Epithelial cell of proximal tubule (primary cell): ENCODE measurements around the gene FBXL20. TPM values are rescaled to one million over a fixed set of nuclear protein-coding genes. Genes with fewer than 3 reads are reported as not detected.

Experiments
- DNase-seq: peaks from one replicate; pipeline ENCODE4 v3.0.0-alpha.2; 2011; ENCODE audit warnings: low read depth
- H3K4me3 ChIP-seq: 2 replicates; pipeline ENCODE4 v1.5.1; 2011; ENCODE audit warnings: low read depth, mild to moderate bottlenecking, low read length
- total RNA-seq: library from RNA; depleted of rRNA; stranded (reverse); fragments of >200 nt; gene quantifications from 2 replicates; pipeline ENCODE4 v1.2.3, GENCODE V29; 2015
- TF ChIP-seq, protein P1 (sequence below): conservative IDR thresholded peaks from 2 replicates; pipeline ENCODE4 v1.5.1; 2012; ENCODE audit warnings: low read depth, mild to moderate bottlenecking, low read length

Gene FBXL20
- total RNA-seq, 1 donor from 2014 or later = 9.3 TPM

DNA sequence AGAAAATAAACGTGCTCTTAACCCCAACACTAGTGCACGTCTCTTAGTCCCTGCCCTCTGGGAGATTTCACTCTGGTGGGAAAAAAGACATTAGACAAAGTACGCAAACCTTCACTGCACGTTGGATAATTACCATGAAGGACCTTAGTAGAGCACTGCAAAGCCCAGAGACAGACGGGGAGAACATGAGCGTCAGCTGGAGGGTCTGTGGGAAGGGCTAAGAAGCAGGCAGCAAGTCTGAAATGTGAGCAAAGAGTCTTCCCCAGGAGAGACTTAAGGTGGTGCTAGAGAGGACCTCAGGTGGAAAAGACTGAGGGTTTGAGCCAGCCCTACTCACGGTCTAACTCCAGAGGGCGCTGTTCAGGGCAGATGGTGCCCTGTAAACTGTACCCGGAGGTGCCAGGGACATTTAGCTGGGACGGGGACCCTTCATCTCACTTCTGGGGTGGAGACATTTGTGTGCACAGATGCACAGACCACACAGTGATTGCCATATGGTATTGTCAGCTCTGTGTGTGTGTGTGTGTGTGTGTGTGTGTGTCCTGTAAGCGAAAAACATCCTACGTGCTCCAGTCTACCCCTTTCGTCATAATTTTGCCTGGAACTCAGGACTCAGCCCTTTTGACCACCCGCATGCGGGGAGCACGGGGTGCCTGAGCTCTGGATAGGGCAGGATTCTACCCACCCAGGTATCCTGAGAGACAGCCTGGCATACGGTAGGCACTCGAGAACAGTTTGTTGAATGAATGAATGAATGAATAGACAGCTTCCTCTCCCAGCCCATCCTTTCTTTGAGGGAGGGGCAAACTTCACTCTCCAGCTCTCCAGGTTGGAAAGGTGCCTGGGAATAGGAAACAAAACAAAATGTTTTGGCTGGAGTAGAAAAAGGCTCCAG lies 165.6 kb downstream of the FBXL20 start:
- no peak overlapping the region for H3K4me3 ChIP-seq
- no peak for DNase-seq

DNA sequence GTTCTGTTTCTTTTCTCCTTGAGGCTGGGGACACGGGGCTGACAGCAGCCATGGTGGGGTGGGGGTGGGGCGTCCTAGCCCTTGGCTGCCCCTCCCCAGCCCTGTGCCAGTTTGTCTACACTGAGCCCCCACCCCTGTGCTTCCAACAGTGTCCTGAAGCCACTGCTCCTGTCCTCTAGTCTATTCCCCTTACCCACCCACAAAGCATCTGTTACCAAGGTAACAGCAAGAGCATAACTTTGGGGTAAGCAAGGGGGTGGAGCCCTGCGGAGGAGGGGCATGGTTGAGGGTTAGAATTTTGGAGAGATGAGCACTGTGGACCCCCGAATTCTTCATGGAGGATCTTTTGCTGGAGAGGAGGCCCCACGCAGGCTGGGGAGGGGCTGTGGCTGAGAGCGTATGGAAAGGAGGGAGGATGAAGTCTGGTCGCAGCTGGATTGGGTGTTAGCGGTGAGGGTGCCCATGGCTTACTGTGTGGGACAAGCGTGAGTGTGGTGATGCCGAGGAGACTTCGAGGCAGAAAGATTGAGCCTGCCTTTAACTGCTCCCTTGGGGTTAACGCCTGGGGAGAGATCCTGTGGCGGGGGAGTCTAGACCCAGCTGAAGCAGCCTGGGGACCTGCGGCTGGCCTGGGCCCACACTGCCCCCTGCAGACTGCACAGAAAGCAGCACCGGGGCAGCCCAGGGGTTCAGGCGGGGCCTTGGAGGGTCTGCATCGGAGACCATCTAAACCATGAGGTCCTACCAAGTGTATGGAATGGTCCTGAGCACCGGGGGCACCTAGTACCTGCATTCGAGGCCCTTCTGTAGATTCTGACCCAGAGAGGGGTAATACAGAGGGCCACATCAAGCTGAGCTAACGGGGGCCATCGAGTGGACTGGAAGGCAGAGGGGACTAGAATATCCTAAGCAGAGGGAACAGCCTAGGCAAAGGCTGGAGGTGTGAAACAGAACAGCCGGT lies 169.6 kb downstream of the FBXL20 start:
- TF ChIP-seq, protein P1, sequence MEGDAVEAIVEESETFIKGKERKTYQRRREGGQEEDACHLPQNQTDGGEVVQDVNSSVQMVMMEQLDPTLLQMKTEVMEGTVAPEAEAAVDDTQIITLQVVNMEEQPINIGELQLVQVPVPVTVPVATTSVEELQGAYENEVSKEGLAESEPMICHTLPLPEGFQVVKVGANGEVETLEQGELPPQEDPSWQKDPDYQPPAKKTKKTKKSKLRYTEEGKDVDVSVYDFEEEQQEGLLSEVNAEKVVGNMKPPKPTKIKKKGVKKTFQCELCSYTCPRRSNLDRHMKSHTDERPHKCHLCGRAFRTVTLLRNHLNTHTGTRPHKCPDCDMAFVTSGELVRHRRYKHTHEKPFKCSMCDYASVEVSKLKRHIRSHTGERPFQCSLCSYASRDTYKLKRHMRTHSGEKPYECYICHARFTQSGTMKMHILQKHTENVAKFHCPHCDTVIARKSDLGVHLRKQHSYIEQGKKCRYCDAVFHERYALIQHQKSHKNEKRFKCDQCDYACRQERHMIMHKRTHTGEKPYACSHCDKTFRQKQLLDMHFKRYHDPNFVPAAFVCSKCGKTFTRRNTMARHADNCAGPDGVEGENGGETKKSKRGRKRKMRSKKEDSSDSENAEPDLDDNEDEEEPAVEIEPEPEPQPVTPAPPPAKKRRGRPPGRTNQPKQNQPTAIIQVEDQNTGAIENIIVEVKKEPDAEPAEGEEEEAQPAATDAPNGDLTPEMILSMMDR = peak; percentile 70
- no peak overlapping the region for H3K4me3 ChIP-seq
- DNase-seq = no peak

More for the DNA sequence above, 165.6 kb downstream of the FBXL20 start:
- TF ChIP-seq, protein P1 = peak; percentile 88

DNA sequence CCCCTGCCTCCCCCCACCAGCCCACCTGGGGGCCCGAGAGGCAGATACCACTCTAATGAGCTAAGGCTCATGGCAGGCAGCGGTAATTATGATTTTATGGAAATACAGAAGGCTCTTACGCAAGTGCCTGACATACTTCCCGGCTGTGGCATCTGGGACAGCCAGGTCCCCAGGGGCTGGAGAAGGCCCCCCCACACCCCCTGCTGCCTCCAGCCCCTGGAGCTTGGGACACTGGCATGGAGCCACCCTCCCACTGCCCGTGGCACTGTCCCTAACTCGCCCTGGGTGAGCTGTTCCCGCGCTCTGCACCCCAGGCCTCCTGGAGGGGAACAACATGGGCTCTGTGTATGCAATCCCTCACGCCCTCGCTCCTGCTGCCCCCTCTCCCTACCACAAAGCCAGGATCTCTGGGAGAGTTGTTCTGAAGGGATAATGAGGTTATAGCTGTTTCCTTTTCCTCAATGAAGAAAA lies 170.3 kb downstream of the FBXL20 start:
- DNase-seq = no peak
- TF ChIP-seq, protein P1 = no peak
- H3K4me3 ChIP-seq = no peak overlapping the region

DNA sequence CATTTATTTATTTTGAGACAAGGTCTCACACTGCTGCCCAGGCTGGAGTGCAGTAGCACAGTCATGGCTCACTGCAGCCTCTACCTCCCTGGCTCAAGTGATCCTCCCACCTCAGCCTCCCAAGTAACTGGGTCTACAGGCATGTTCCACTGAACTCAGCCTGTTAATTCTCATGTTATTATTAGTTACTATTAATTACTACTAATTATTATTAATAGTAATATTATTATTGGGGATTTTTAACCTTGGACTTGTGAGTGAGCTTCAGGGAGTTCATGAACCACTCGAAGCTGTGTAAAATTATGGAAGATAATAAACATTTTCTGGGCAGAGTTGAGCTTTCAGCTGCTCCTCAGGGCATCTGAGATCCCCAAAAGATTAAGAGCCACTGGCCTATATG lies 171.1 kb downstream of the FBXL20 start:
- TF ChIP-seq, protein P1 = no peak
- no peak overlapping the region for H3K4me3 ChIP-seq
- no peak for DNase-seq

DNA sequence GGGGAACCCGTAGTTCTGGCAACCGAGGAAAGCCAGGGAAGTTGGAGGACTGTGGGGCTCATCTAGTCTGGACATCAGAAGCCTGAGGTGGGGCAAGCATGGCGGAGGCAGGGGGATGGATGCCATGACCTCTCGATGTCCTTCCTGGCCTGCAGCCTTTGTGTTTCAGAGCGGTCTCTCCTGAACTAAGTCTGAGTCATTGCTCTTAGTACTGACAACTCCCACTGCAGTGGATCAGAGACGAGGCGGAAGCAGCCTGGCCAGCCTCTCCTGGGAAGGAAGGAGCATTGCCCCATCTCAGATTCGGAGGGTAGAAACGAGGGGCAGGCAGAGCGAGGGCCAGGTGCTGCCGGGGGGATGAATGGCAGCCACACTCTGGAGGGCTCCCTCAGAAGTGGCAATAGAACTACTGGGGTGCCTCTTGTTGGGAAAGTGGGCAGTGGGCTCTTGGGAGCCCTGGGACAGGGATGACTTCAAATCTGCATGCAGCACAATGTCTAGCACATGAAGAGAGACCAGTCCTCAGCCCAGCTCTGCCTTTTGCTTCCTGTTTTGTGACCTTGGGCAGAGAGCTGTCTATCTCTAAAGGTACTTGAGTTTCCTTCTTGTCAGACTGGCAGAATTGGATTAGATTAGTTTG lies 172.0 kb downstream of the FBXL20 start:
- TF ChIP-seq, protein P1 = no peak
- no peak overlapping the region for H3K4me3 ChIP-seq
- DNase-seq = no peak

DNA sequence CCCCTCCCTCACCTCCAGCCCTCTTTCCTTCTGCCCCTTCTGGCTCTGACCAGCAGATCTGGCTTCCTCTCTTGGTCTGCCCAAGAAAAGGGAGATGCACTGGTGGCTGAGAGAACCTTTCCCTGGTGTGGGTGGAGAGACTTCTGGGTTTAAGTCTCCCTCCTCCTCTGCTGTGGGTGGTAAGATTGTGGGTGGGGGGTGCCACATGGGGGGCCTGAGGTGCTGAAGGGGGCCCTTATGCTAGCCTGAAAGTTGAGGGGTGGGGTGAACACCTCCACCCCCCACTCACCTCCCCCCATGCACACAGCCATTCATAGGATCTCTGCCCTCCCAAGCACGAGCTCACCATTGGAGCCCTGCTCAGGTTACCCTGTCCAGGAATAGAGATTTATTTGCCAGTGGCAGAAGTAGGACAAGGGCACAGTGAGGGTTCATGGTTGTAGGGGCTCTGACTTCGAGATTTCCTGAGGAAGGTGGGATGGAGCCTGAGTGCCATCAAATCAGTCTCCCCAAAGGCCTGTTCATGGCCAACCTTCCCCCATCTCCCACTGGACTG lies 174.0 kb downstream of the FBXL20 start:
- H3K4me3 ChIP-seq = no peak overlapping the region
- TF ChIP-seq, protein P1 = no peak
- DNase-seq = no peak
